SK-N-MC (cell line): Measurements from ENCODE around the gene FANCE.
A peak's percentile ranks its signal among the peaks of the same experiment; 100 is the strongest.

ENCODE experiments used
- DNase-seq: peaks from one replicate; pipeline ENCODE4 v3.0.0-alpha.2; 2011; ENCODE audit warnings: low read depth, low spot score
- H3K27ac ChIP-seq: fragments of 200-600 bp; sonication (generic); 2 replicates; pipeline ENCODE4 v1.5.1; 2016; ENCODE audit warnings: mixed run types
- H3K36me3 ChIP-seq: fragments of 200-600 bp; sonication (generic); 2 replicates; pipeline ENCODE4 v1.6.1; 2017; ENCODE audit warnings: antibody characterized with exemption, low read length, mixed read lengths; ENCODE audit not compliant: insufficient read depth
- H3K4me3 ChIP-seq: fragments of 200-600 bp; sonication (generic); 2 replicates; pipeline ENCODE4 v1.5.1; 2016
- H3K9ac ChIP-seq: fragments of 200-600 bp; sonication (generic); 2 replicates; pipeline ENCODE4 v1.8.0; 2017; ENCODE audit warnings: mixed run types, mixed read lengths; ENCODE audit not compliant: insufficient read length
- H3K9me3 ChIP-seq: fragments of 200-600 bp; sonication (generic); 2 replicates; pipeline ENCODE4 v1.6.1; 2017; ENCODE audit warnings: low read depth, mild to moderate bottlenecking, antibody characterized with exemption, low read length, moderate library complexity, mixed read lengths
- EZH2 ChIP-seq: fragments of 200-600 bp; sonication (generic); IDR thresholded peaks from one replicate; pipeline ENCODE4 v1.6.1; 2017; ENCODE audit warnings: antibody characterized with exemption
- FOXP2 ChIP-seq: optimal IDR thresholded peaks from 2 replicates; pipeline ENCODE3; 2011; ENCODE audit warnings: mild to moderate bottlenecking, moderate library complexity; ENCODE audit not compliant: insufficient read depth; ENCODE audit errors: extremely low read length, control extremely low read depth
- POLR2AphosphoS5 ChIP-seq: IDR thresholded peaks from 2 replicates; pipeline ENCODE4 v1.6.1; 2012; ENCODE audit warnings: mild to moderate bottlenecking, low read depth, low read length, borderline replicate concordance

FANCE gene

GRCh38 chr6:35471836-35472345, 19.8 kb downstream of the FANCE start:
- Histone ChIP-seq H3K9ac (no peak overlapping the region), H3K27ac (peak overlapping the region; percentile 97), H3K4me3 (peak overlapping the region; percentile 93), H3K9me3 (no peaks in the 10 kb centered on the region), H3K36me3 (peaks cover 56% of the 10 kb centered on the region)
- no peak for DNase-seq
- TF ChIP-seq POLR2AphosphoS5 (peak; percentile 13; the same call in 1 of the 2 replicates), EZH2 (no peak)

GRCh38 chr6:35473075-35473849, 21.1 kb downstream of the FANCE start:
- Histone ChIP-seq H3K4me3 (no peak overlapping the region), H3K27ac (peak overlapping the region; percentile 46; the same call in 1 of the 2 replicates), H3K9me3 (no peaks in the 10 kb centered on the region), H3K9ac (no peak overlapping the region), H3K36me3 (peaks cover 53% of the 10 kb centered on the region)
- DNase-seq: no peak
- no peak for TF ChIP-seq FOXP2

DNA sequence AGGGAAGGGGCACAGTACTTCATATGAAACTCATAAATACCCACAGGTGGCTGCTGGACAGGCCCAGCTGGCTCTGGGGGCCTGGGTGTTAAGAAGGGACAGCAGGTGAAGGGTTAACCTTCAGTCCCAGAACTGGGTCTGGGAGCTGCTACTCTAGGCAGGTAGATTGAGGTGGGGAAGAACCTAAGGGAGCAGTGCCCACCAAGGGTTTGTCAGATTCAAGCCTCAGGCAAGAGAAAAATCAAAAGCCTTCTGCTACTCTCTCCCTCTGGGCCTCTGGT, 21.7 kb downstream of the FANCE start:
- H3K4me3 ChIP-seq: no peak overlapping the region
- TF ChIP-seq FOXP2: no peak
- TF ChIP-seq EZH2: no peak
- TF ChIP-seq POLR2AphosphoS5: no peak; the same call in 1 of the 2 replicates
- H3K9me3 ChIP-seq: no peaks in the 10 kb centered on the region
- no peak for DNase-seq
- peak overlapping the region; percentile 31; the same call in 1 of the 2 replicates for H3K27ac ChIP-seq
- peaks cover 49% of the 10 kb centered on the region for H3K36me3 ChIP-seq
- H3K9ac ChIP-seq: no peak overlapping the region

DNA sequence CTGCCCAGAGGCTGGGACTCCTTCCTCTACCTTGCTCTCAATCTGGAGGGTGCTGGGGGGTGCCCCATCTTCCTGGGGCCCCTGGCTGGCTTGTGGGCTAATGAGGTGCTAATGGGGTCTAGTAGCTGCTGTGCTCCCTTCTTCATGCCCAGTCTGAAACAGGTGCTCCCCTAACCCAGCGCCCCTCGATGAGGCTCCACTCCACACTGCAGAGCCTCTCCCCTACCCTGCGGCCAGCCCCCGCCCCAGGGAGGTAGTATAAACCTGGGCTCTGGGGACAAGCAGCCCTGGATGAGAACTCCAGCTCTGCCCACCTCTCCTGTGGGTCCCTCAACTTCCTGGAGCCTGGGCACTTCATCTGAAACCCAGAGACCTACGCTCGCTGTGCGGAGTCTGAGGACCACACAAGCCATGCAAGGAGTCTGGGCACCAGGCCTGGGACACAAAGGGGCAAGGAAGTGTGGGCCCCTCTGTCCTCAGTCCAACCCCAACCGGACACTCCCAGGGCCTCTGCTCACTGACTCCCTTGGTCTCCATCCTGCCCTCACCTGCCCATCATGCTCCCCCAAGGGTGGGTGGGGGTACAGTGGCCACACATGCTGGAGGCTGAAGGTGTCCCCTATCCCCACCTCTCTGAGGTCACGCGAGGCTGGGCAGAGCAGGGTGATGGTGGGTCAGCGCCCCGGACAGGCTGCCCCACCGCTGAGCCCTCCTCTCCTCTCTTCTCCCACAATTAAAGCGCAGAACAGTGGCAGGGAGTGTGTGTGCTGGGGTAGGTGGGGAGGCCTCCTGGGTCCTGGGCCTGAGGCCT, 22.2 kb downstream of the FANCE start:
- Histone ChIP-seq H3K9ac (no peak overlapping the region), H3K4me3 (no peak overlapping the region), H3K9me3 (no peaks in the 10 kb centered on the region), H3K36me3 (peaks cover 43% of the 10 kb centered on the region), H3K27ac (peak overlapping the region; percentile 31; the same call in 1 of the 2 replicates)
- TF ChIP-seq POLR2AphosphoS5 (peak; percentile 64; the same call in 1 of the 2 replicates), FOXP2 (no peak)
- DNase-seq: no peak

GRCh38 chr6:35474942-35475570, 22.9 kb downstream of the FANCE start:
- peaks cover 36% of the 10 kb centered on the region for H3K36me3 ChIP-seq
- DNase-seq: no peak
- no peaks in the 10 kb centered on the region for H3K9me3 ChIP-seq
- TF ChIP-seq EZH2: no peak
- TF ChIP-seq POLR2AphosphoS5: no peak
- no peak for TF ChIP-seq FOXP2
- H3K9ac ChIP-seq: no peak overlapping the region
- no peak overlapping the region for H3K27ac ChIP-seq
- no peak overlapping the region for H3K4me3 ChIP-seq

DNA sequence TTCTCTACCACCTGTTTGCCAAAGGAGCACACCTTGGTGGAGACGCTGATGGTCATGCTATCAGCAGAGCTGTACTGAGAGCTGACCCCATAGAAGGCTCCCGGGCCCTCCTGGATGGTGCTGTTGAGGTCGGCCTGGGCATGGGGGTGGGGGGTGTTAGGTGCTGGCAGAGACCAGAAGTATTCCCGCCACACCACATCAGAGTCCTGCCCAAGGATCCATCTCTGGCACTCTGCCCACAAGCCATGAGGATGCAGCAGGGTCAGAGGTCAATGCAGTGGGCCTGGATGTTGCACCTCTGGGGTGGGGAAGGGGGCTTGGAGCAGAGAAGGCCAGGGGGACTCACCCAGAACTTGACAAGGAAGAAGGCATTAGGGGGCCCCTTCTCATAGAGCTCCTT, 23.4 kb downstream of the FANCE start:
- Histone ChIP-seq H3K36me3 (peaks cover 31% of the 10 kb centered on the region), H3K4me3 (no peak overlapping the region), H3K9me3 (no peaks in the 10 kb centered on the region), H3K27ac (no peak overlapping the region), H3K9ac (no peak overlapping the region)
- TF ChIP-seq POLR2AphosphoS5 (peak; percentile 32; the same call in 1 of the 2 replicates), EZH2 (no peak)
- DNase-seq: no peak

- H3K4me3 ChIP-seq: no peak overlapping the region
- no peaks in the 10 kb centered on the region for H3K9me3 ChIP-seq
- peaks cover 27% of the 10 kb centered on the region for H3K36me3 ChIP-seq
- no peak overlapping the region for H3K9ac ChIP-seq
- H3K27ac ChIP-seq: no peak overlapping the region
- no peak for DNase-seq
- TF ChIP-seq EZH2 (no peak), FOXP2 (no peak), POLR2AphosphoS5 (no peak)
These were observed 23.9 kb downstream of the FANCE start for GRCh38 chr6:35476004-35476403.

DNA sequence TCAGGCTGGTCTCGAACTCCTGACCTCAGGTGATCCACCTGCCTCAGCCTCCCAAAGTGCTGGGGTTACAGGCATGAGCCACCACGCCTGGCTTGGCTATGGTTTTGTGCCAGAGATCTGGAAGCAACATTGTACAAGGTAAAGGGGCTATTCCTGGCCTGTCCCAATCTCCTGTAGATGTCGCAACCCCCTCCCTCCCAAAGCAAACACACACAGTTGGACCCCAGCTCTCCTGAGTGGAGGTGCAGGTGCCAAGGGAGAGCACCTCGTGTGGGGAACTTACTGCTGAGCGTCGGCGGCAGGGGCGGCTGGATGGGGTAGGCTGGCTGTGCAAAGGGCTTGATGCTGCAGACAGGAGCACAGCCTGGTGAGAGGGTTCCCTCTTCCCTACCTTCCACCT, 24.9 kb downstream of the FANCE start:
- no peak for DNase-seq
- H3K36me3 ChIP-seq: peaks cover 16% of the 10 kb centered on the region
- no peaks in the 10 kb centered on the region for H3K9me3 ChIP-seq
- H3K4me3 ChIP-seq: no peak overlapping the region
- no peak overlapping the region for H3K9ac ChIP-seq
- H3K27ac ChIP-seq: no peak overlapping the region
- no peak for TF ChIP-seq EZH2
- no peak for TF ChIP-seq POLR2AphosphoS5
- no peak for TF ChIP-seq FOXP2
